PC-3 (cell line): ENCODE data around the gene GPANK1. TPM values are rescaled to one million over a fixed set of nuclear protein-coding genes. Genes with fewer than 3 reads are reported as not detected.

Experiments used
- ATAC-seq: fragments of 200-7000 bp; cut with Tn5 transposase; 2 replicates; pipeline ENCODE4 v1.9.1; 2020; ENCODE audit warnings: mild to moderate bottlenecking, moderate library complexity
- BruUV-seq: library from RNA; stranded (reverse); fragments of 400-500 nt; replicated peaks from 2 replicates; lab custom pipeline; 2021; lab: Mats Ljungman, UMichigan
- CTCF ChIA-PET: fragments of 300-600 bp; sonication (Branson Sonifier 250); formaldehyde crosslinking; loops from one replicate; lab custom pipeline; 2022; ENCODE audit warnings: antibody characterized with exemption; lab: Charles Lee
- POLR2A ChIA-PET: fragments of 300-600 bp; sonication (Branson Sonifier 250); formaldehyde crosslinking; loops from one replicate; lab custom pipeline; 2022; ENCODE audit warnings: antibody characterized with exemption; ENCODE audit not compliant: unreplicated experiment; lab: Charles Lee
- DNase-seq: peaks from one replicate; pipeline ENCODE4 v3.0.0-alpha.2; 2015
- H2AFZ ChIP-seq: fragments of 300-600 bp; sonication (generic); 2 replicates; pipeline ENCODE4 v1.6.0; 2016; ENCODE audit warnings: antibody characterized with exemption, low read length
- H3F3A ChIP-seq: fragments of 300-600 bp; sonication (generic); one replicate; pipeline ENCODE4 v1.6.0; 2017; ENCODE audit warnings: antibody characterized with exemption, low read length, control low read depth, mild to moderate bottlenecking; ENCODE audit not compliant: unreplicated experiment
- H3K27ac ChIP-seq: fragments of 300-600 bp; sonication (generic); 2 replicates; pipeline ENCODE4 v1.5.1; 2016; ENCODE audit warnings: mild to moderate bottlenecking, low read length
- H3K27me3 ChIP-seq: fragments of 300-600 bp; sonication (generic); 2 replicates; pipeline ENCODE4 v1.6.1; 2016; ENCODE audit warnings: low read length, mixed read lengths
- H3K36me3 ChIP-seq: fragments of 300-600 bp; sonication (generic); 2 replicates; pipeline ENCODE4 v1.6.1; 2016; ENCODE audit warnings: low read depth, mixed run types, low read length, mixed read lengths
- H3K4me1 ChIP-seq: fragments of 300-600 bp; sonication (generic); 2 replicates; pipeline ENCODE4 v1.5.1; 2016; ENCODE audit warnings: low read length; ENCODE audit not compliant: insufficient read depth
- H3K4me2 ChIP-seq: fragments of 300-600 bp; sonication (generic); 2 replicates; pipeline ENCODE4 v1.6.0; 2016; ENCODE audit warnings: low read length
- H3K4me3 ChIP-seq: fragments of 300-600 bp; sonication (generic); 2 replicates; pipeline ENCODE4 v1.5.1; 2016; ENCODE audit warnings: mild to moderate bottlenecking, low read length, mixed read lengths
- H3K79me2 ChIP-seq: fragments of 300-600 bp; sonication (generic); 2 replicates; pipeline ENCODE4 v1.6.1; 2017; ENCODE audit warnings: low read length, mixed read lengths
- H3K9ac ChIP-seq: fragments of 300-600 bp; sonication (generic); 2 replicates; pipeline ENCODE4 v1.6.0; 2016; ENCODE audit warnings: mild to moderate bottlenecking, low read length
- H3K9me2 ChIP-seq: fragments of 300-600 bp; sonication (generic); replicated peaks from 2 replicates; pipeline ENCODE4 v1.6.1; 2016; ENCODE audit warnings: mixed run types, low read length, mixed read lengths
- H3K9me3 ChIP-seq: fragments of 300-600 bp; sonication (generic); 2 replicates; pipeline ENCODE4 v1.6.1; 2016; ENCODE audit warnings: low read length, mixed read lengths
- H4K20me1 ChIP-seq: fragments of 300-600 bp; sonication (generic); 2 replicates; pipeline ENCODE4 v1.6.1; 2016; ENCODE audit warnings: low read length, mixed read lengths
- CTCF ChIP-seq: fragments of 300-600 bp; sonication (generic); conservative IDR thresholded peaks from 2 replicates; pipeline ENCODE4 v1.5.1; 2017; ENCODE audit warnings: antibody characterized with exemption, low read depth, mild to moderate bottlenecking, low read length
- EZH2 ChIP-seq: fragments of 300-600 bp; sonication (generic); IDR thresholded peaks from one replicate; pipeline ENCODE4 v1.6.1; 2017; ENCODE audit warnings: antibody characterized with exemption, mild to moderate bottlenecking, low read length; ENCODE audit not compliant: unreplicated experiment
- EZH2phosphoT487 ChIP-seq: fragments of 300-600 bp; sonication (generic); IDR thresholded peaks from 2 replicates; pipeline ENCODE4 v1.6.1; 2018; ENCODE audit warnings: mild to moderate bottlenecking, antibody characterized with exemption, low read length, borderline replicate concordance
- intact Hi-C: fragments of 100-400 bp; cut with micrococcal nuclease; formaldehyde crosslinking; loops from 2 replicates; pipeline ENCODE4 v1.9.0; 2023
- total RNA-seq: library from RNA; depleted of rRNA; stranded (reverse); fragments of >200 nt; gene quantifications from 2 replicates; pipeline ENCODE4 v1.2.3, GENCODE V29; 2014

Gene GPANK1
- total RNA-seq, 1 experiment from 2014 or later = 11.8 TPM

- POLR2A ChIA-PET = interaction anchor here (0.6 to 0.8 kb wide), 4 partner anchors 72 to 429 kb away, joined by 4 to 6 read pairs (median 5); no protein-coding TSS in a partner anchor
- Histone ChIP-seq H3K4me1 (peaks cover 38% of the 10 kb centered on the region), H3K27me3 (no peaks in the 10 kb centered on the region), H3K9me3 (no peaks in the 10 kb centered on the region), H3K79me2 (peaks cover 64% of the 10 kb centered on the region), H3K9ac (peak overlapping the region; percentile 96), H3F3A (no peaks in the 10 kb centered on the region), H4K20me1 (peaks cover under 1% of the 10 kb centered on the region; the same call in 1 of the 2 replicates), H2AFZ (peak overlapping the region; percentile 75), H3K36me3 (peaks cover 24% of the 10 kb centered on the region), H3K4me2 (peak overlapping the region; percentile 99), H3K9me2 (no peaks in the 10 kb centered on the region), H3K4me3 (peak overlapping the region; percentile 92), H3K27ac (peak overlapping the region; percentile 93)
- intact Hi-C loops = no loop called here
- ATAC-seq = peak; percentile 23
- CTCF ChIA-PET = interaction anchor here (0.6 kb wide), 1 partner anchor 79 kb away, joined by 3 read pairs; no protein-coding TSS in a partner anchor
- DNase-seq = peak; percentile 73
- TF ChIP-seq EZH2phosphoT487 (no peak), CTCF (no peak), EZH2 (no peak)
- BruUV-seq = TSS peak; percentile 24
Measured at GRCh38 chr6:31663961-31664789, 622 bp downstream of the GPANK1 start.

GRCh38 chr6:31663126-31663960, 1.5 kb downstream of the GPANK1 start:
- Histone ChIP-seq H3K9me2 (no peaks in the 10 kb centered on the region), H2AFZ (no peak overlapping the region), H3K4me2 (peak overlapping the region; percentile 99), H3K9ac (no peak overlapping the region), H3K79me2 (peaks cover 64% of the 10 kb centered on the region), H4K20me1 (peaks cover 4% of the 10 kb centered on the region; the same call in 1 of the 2 replicates), H3K36me3 (peaks cover 16% of the 10 kb centered on the region), H3F3A (no peaks in the 10 kb centered on the region), H3K4me3 (peak overlapping the region; percentile 92), H3K27ac (peak overlapping the region; percentile 17; the same call in 1 of the 2 replicates), H3K9me3 (no peaks in the 10 kb centered on the region), H3K27me3 (no peaks in the 10 kb centered on the region), H3K4me1 (peaks cover 46% of the 10 kb centered on the region)
- peak; percentile 40 for DNase-seq
- ChIA-PET POLR2A (interaction anchor here (0.6 kb wide), 1 partner anchor 164 kb away, joined by 5 read pairs; no protein-coding TSS in a partner anchor), CTCF (interaction anchor here (0.6 kb wide), 1 partner anchor 78 kb away, joined by 3 read pairs; no protein-coding TSS in a partner anchor)
- BruUV-seq = no TSS peak
- no peak for TF ChIP-seq CTCF
- no peak for TF ChIP-seq EZH2
- no peak for TF ChIP-seq EZH2phosphoT487
- ATAC-seq = no peak
- intact Hi-C loops = no loop called here
